ENCODE measurements around the gene KDM1A.

Gene KDM1A

GRCh38 chr1:23114424-23115079 is 95.3 kb downstream of the KDM1A start:
- Histone ChIP-seq H3K9ac (no peak overlapping the region), H3K27me3 (ENCODE audit: insufficient read depth, low read depth) (no peaks in the 10 kb centered on the region), H3K4me3 (IDR thresholded peaks at IDR 0.05; ENCODE audit: insufficient read depth, low read depth, low read length) (no peak overlapping the region), H3K4me1 (ENCODE audit: low read depth, poor library complexity, severe bottlenecking) (peaks cover 59% of the 10 kb centered on the region), H2AFZ (ENCODE audit: low read depth) (no peak overlapping the region), H3K79me2 (ENCODE audit: insufficient read depth, low read depth) (peaks cover 9% of the 10 kb centered on the region; the same call in 1 of the 2 replicates), H3K27ac (peak overlapping the region; percentile 31; the same call in 1 of the 2 replicates), H4K20me1 (ENCODE audit: insufficient read depth) (no peaks in the 10 kb centered on the region), H3K36me3 (ENCODE audit: insufficient read depth) (no peaks in the 10 kb centered on the region), H3K4me2 (peak overlapping the region; percentile 44)
- no peak for TF ChIP-seq CTCF (conservative IDR thresholded peaks at IDR 0.05; ENCODE audit: low read depth, low read length)

GRCh38 chr1:23116216-23116836 is 97.1 kb downstream of the KDM1A start:
- Histone ChIP-seq H3K4me2 (no peak overlapping the region), H3K9ac (no peak overlapping the region), H3K36me3 (ENCODE audit: insufficient read depth) (no peaks in the 10 kb centered on the region), H3K4me3 (IDR thresholded peaks at IDR 0.05; ENCODE audit: insufficient read depth, low read depth, low read length) (no peak overlapping the region), H4K20me1 (ENCODE audit: insufficient read depth) (no peaks in the 10 kb centered on the region), H3K79me2 (ENCODE audit: insufficient read depth, low read depth) (peaks cover 9% of the 10 kb centered on the region; the same call in 1 of the 2 replicates), H3K27me3 (ENCODE audit: insufficient read depth, low read depth) (no peaks in the 10 kb centered on the region), H3K4me1 (ENCODE audit: low read depth, poor library complexity, severe bottlenecking) (peaks cover 59% of the 10 kb centered on the region), H2AFZ (ENCODE audit: low read depth) (no peak overlapping the region), H3K27ac (no peak overlapping the region)
- no peak for TF ChIP-seq CTCF (conservative IDR thresholded peaks at IDR 0.05; ENCODE audit: low read depth, low read length)

- no peak for TF ChIP-seq CTCF (conservative IDR thresholded peaks at IDR 0.05; ENCODE audit: low read depth, low read length)
- no peak overlapping the region for H3K9ac ChIP-seq
- no peak overlapping the region for H3K4me3 ChIP-seq (IDR thresholded peaks at IDR 0.05; ENCODE audit: insufficient read depth, low read depth, low read length)
- H3K4me1 ChIP-seq (ENCODE audit: low read depth, poor library complexity, severe bottlenecking) = peaks cover 51% of the 10 kb centered on the region
- no peaks in the 10 kb centered on the region for H3K36me3 ChIP-seq (ENCODE audit: insufficient read depth)
- no peaks in the 10 kb centered on the region for H3K27me3 ChIP-seq (ENCODE audit: insufficient read depth, low read depth)
- H3K27ac ChIP-seq = no peak overlapping the region
- H4K20me1 ChIP-seq (ENCODE audit: insufficient read depth) = no peaks in the 10 kb centered on the region
- H3K4me2 ChIP-seq = no peak overlapping the region
- H2AFZ ChIP-seq (ENCODE audit: low read depth) = no peak overlapping the region
- peaks cover 9% of the 10 kb centered on the region; the same call in 1 of the 2 replicates for H3K79me2 ChIP-seq (ENCODE audit: insufficient read depth, low read depth)
Measured at GRCh38 chr1:23116921-23117699, 97.8 kb downstream of the KDM1A start.

GRCh38 chr1:23118407-23118806 is 99.1 kb downstream of the KDM1A start:
- no peak for TF ChIP-seq CTCF (conservative IDR thresholded peaks at IDR 0.05; ENCODE audit: low read depth, low read length)
- Histone ChIP-seq H3K27me3 (ENCODE audit: insufficient read depth, low read depth) (no peaks in the 10 kb centered on the region), H3K36me3 (ENCODE audit: insufficient read depth) (no peaks in the 10 kb centered on the region), H3K4me1 (ENCODE audit: low read depth, poor library complexity, severe bottlenecking) (peaks cover 38% of the 10 kb centered on the region), H3K27ac (no peak overlapping the region), H3K9ac (no peak overlapping the region), H2AFZ (ENCODE audit: low read depth) (no peak overlapping the region), H3K79me2 (ENCODE audit: insufficient read depth, low read depth) (peaks cover 5% of the 10 kb centered on the region; the same call in 1 of the 2 replicates), H3K4me2 (no peak overlapping the region), H4K20me1 (ENCODE audit: insufficient read depth) (no peaks in the 10 kb centered on the region), H3K4me3 (IDR thresholded peaks at IDR 0.05; ENCODE audit: insufficient read depth, low read depth, low read length) (no peak overlapping the region)

Measured in KMS-11 (cell line).